H1 (cell line): ENCODE data around the gene APOC3. TPM values are rescaled to one million over a fixed set of nuclear protein-coding genes. Genes with fewer than 3 reads are reported as not detected.

Experiments used
- CTCF ChIA-PET: fragments of 300-600 bp; sonication (Branson Sonifier 250); formaldehyde crosslinking; loops from one replicate; lab custom pipeline; 2021; ENCODE audit not compliant: partially characterized antibody; lab: Charles Lee
- POLR2A ChIA-PET: fragments of 300-600 bp; sonication (Branson Sonifier 250); formaldehyde crosslinking; loops from one replicate; lab custom pipeline; 2021; ENCODE audit warnings: inconsistent platforms; ENCODE audit not compliant: partially characterized antibody; lab: Charles Lee
- DNase-seq, 2 experiments: peaks; one replicate each; pipeline versions ENCODE4 v3.0.0 to v3.0.0-alpha.2; 2010 to 2022; ENCODE audit warnings: low spot score in 2 of 2, low read depth in 1 of 2, mixed read lengths in 1 of 2
- FAIRE-seq: peaks from 2 replicates; lab custom pipeline; 2011; peaks lifted over from hg19 to GRCh38; lab: Jason Lieb, UNC
- H2AFZ ChIP-seq: 2 replicates; pipeline ENCODE4 v1.8.1; 2012; ENCODE audit warnings: low read length, inconsistent platforms
- H2AK5ac ChIP-seq: 2 replicates; pipeline ENCODE4 v1.6.1; 2013; ENCODE audit warnings: low read depth, low read length
- H2BK120ac ChIP-seq: replicated peaks from 2 replicates; pipeline ENCODE3; 2013; ENCODE audit warnings: low read depth, low read length, inconsistent platforms
- H2BK12ac ChIP-seq: 2 replicates; pipeline ENCODE4 v1.6.1; 2013; ENCODE audit warnings: low read depth, low read length
- H2BK15ac ChIP-seq: 2 replicates; pipeline ENCODE4 v1.6.1; 2013; ENCODE audit warnings: low read length
- H2BK20ac ChIP-seq: 2 replicates; pipeline ENCODE4 v1.6.1; 2013; ENCODE audit warnings: low read length
- H2BK5ac ChIP-seq: 2 replicates; pipeline ENCODE4 v1.6.1; 2013; ENCODE audit warnings: low read depth, low read length
- H3K14ac ChIP-seq: 2 replicates; pipeline ENCODE4 v1.6.1; 2013; ENCODE audit warnings: inconsistent platforms; ENCODE audit not compliant: insufficient read length
- H3K18ac ChIP-seq: 2 replicates; pipeline ENCODE4 v1.6.1; 2013; ENCODE audit warnings: low read length; ENCODE audit errors: extremely low read depth
- H3K23ac ChIP-seq: 2 replicates; pipeline ENCODE4 v1.6.1; 2013; ENCODE audit warnings: inconsistent platforms; ENCODE audit not compliant: insufficient read length
- H3K23me2 ChIP-seq: 2 replicates; pipeline ENCODE4 v1.6.1; 2013; ENCODE audit warnings: low read depth, low read length
- H3K27ac ChIP-seq: 2 replicates; pipeline ENCODE4 v1.6.1; 2011; ENCODE audit warnings: low read depth, low read length, inconsistent platforms
- H3K27me3 ChIP-seq, 4 experiments: replicated peaks in 1 of 4; 1 replicate in 1 of 4; 2 replicates in 3 of 4; pipeline versions ENCODE4 v1.6.1 to v1.8.1; 2011 to 2013; ENCODE audit warnings: low read length in 3 of 4, mild to moderate bottlenecking in 3 of 4, inconsistent platforms in 2 of 4, mixed read lengths in 2 of 4, moderate library complexity in 1 of 4; ENCODE audit not compliant: control insufficient read depth in 3 of 4, insufficient read depth in 3 of 4; ENCODE audit errors: extremely low read depth in 1 of 4
- H3K36me3 ChIP-seq, 4 experiments: 2 replicates each; pipeline versions ENCODE4 v1.6.1 to v1.8.1; 2011 to 2013; ENCODE audit warnings: mild to moderate bottlenecking in 4 of 4, low read length in 3 of 4, moderate library complexity in 2 of 4, control low read depth in 1 of 4, inconsistent platforms in 1 of 4; ENCODE audit not compliant: insufficient read depth in 4 of 4, control insufficient read depth in 2 of 4
- H3K4ac ChIP-seq: replicated peaks from 2 replicates; pipeline ENCODE3; 2013; ENCODE audit warnings: low read length, low read depth, mixed read lengths, inconsistent platforms; ENCODE audit not compliant: insufficient read length
- H3K4me1 ChIP-seq, 4 experiments: replicated peaks in 1 of 4; 1 replicate in 1 of 4; 2 replicates in 3 of 4; pipeline versions ENCODE4 v1.6.1 to v1.8.1; 2011 to 2013; ENCODE audit warnings: low read length in 3 of 4, inconsistent platforms in 2 of 4, mixed read lengths in 1 of 4; ENCODE audit not compliant: insufficient read depth in 4 of 4, control insufficient read depth in 3 of 4
- H3K4me2 ChIP-seq, 2 experiments: 2 replicates each; pipeline versions ENCODE4 v1.6.1 to v1.8.1; 2011 to 2013; ENCODE audit warnings: low read depth in 2 of 2, low read length in 2 of 2, control low read depth in 1 of 2, inconsistent platforms in 1 of 2, mild to moderate bottlenecking in 1 of 2; ENCODE audit not compliant: insufficient read depth in 1 of 2
- H3K4me3 ChIP-seq, 4 experiments: fragments of 200-600, 300-600 bp in 1 of 4; sonication (generic), shearing (Covaris generic), sonication (Bioruptor Twin) in 1 of 4; 2 replicates each; pipeline versions ENCODE4 v1.5.1 to v1.8.1; 2011 to 2016; ENCODE audit warnings: low read length in 4 of 4, low read depth in 3 of 4, control low read depth in 2 of 4, inconsistent platforms in 2 of 4, mild to moderate bottlenecking in 2 of 4, mixed read lengths in 1 of 4, moderate library complexity in 1 of 4; ENCODE audit not compliant: insufficient read depth in 2 of 4; ENCODE audit errors: extremely low read depth in 1 of 4
- H3K56ac ChIP-seq: replicated peaks from 2 replicates; pipeline ENCODE3; 2013; ENCODE audit warnings: low read depth, mild to moderate bottlenecking, mixed read lengths, low read length, inconsistent platforms; ENCODE audit not compliant: insufficient read length
- H3K79me1 ChIP-seq: 2 replicates; pipeline ENCODE4 v1.6.1; 2013; ENCODE audit warnings: low read depth, low read length, control low read depth
- H3K79me2 ChIP-seq, 2 experiments: 2 replicates each; pipeline versions ENCODE4 v1.6.1 to v1.8.1; 2012 to 2013; ENCODE audit warnings: low read length in 2 of 2, mild to moderate bottlenecking in 2 of 2, inconsistent platforms in 1 of 2; ENCODE audit not compliant: insufficient read depth in 2 of 2, control insufficient read depth in 1 of 2
- H3K9ac ChIP-seq, 4 experiments: replicated peaks in 1 of 4; 1 replicate in 1 of 4; 2 replicates in 3 of 4; pipeline versions ENCODE4 v1.6.1 to v1.8.1; 2011 to 2013; ENCODE audit warnings: low read depth in 3 of 4, low read length in 3 of 4, control low read depth in 2 of 4, mild to moderate bottlenecking in 2 of 4, moderate library complexity in 2 of 4, inconsistent platforms in 1 of 4; ENCODE audit errors: extremely low read depth in 1 of 4
- H3K9me3 ChIP-seq, 2 experiments: 2 replicates each; pipeline versions ENCODE4 v1.6.1 to v1.8.1; 2012 to 2013; ENCODE audit warnings: mild to moderate bottlenecking in 2 of 2, moderate library complexity in 2 of 2, control low read depth in 1 of 2, inconsistent platforms in 1 of 2, low read depth in 1 of 2, low read length in 1 of 2, mixed read lengths in 1 of 2; ENCODE audit not compliant: insufficient read depth in 2 of 2
- H4K20me1 ChIP-seq, 2 experiments: replicated peaks in 1 of 2; 2 replicates each; pipeline versions ENCODE3 to v1.8.1; 2011 to 2013; ENCODE audit warnings: inconsistent platforms in 2 of 2, low read length in 2 of 2, mild to moderate bottlenecking in 1 of 2; ENCODE audit not compliant: insufficient read depth in 2 of 2, control insufficient read depth in 1 of 2
- H4K5ac ChIP-seq: 2 replicates; pipeline ENCODE4 v1.6.1; 2013; ENCODE audit warnings: low read length, low read depth, mixed read lengths, inconsistent platforms; ENCODE audit not compliant: insufficient read length
- H4K8ac ChIP-seq: 2 replicates; pipeline ENCODE4 v1.8.0; 2013; ENCODE audit warnings: mild to moderate bottlenecking, moderate library complexity, low read length, inconsistent platforms; ENCODE audit not compliant: insufficient read depth; ENCODE audit errors: extremely low read depth
- H4K91ac ChIP-seq: replicated peaks from 2 replicates; pipeline ENCODE3; 2013; ENCODE audit warnings: low read length, mixed read lengths, inconsistent platforms; ENCODE audit not compliant: insufficient read length
- ASH2L ChIP-seq: fragments of 200-600, 300-600 bp; sonication (generic); IDR thresholded peaks from one replicate; pipeline ENCODE4 v1.7.1; 2017; ENCODE audit warnings: low read length
- CTCF ChIP-seq, 3 experiments: IDR thresholded peaks; 1 replicate in 2 of 3; 2 replicates in 1 of 3; pipeline versions ENCODE4 v1.5.1 to v1.6.1; 2011; ENCODE audit warnings: low read length in 3 of 3, mild to moderate bottlenecking in 3 of 3, inconsistent platforms in 2 of 3, low read depth in 1 of 3, moderate library complexity in 1 of 3; ENCODE audit not compliant: insufficient read depth in 1 of 3; ENCODE audit errors: control extremely low read depth in 1 of 3
- EZH2 ChIP-seq: fragments of 200-600 bp; sonication (generic); IDR thresholded peaks from 2 replicates; pipeline ENCODE4 v1.7.1; 2012; ENCODE audit warnings: low read depth, mild to moderate bottlenecking, moderate library complexity, low read length, inconsistent platforms; ENCODE audit not compliant: severe bottlenecking
- FOSL1 ChIP-seq: IDR thresholded peaks from 2 replicates; pipeline ENCODE4 v1.6.1; 2011; ENCODE audit warnings: mild to moderate bottlenecking, low read depth, low read length, moderate library complexity; ENCODE audit not compliant: insufficient read depth
- GABPA ChIP-seq: IDR thresholded peaks from 2 replicates; pipeline ENCODE4 v1.6.1; 2011; ENCODE audit warnings: mild to moderate bottlenecking, low read length, moderate library complexity, borderline replicate concordance; ENCODE audit not compliant: insufficient read depth
- GTF2F1 ChIP-seq: IDR thresholded peaks from 2 replicates; pipeline ENCODE4 v1.6.1; 2012; ENCODE audit warnings: low read depth, low read length, improper control_type of control experiment, borderline replicate concordance
- PHF8 ChIP-seq: fragments of 200-600 bp; sonication (generic); conservative IDR thresholded peaks from 2 replicates; pipeline ENCODE4 v1.7.1; 2012; ENCODE audit warnings: low read depth, mild to moderate bottlenecking, inconsistent platforms, low read length, moderate library complexity
- POLR2AphosphoS5 ChIP-seq: IDR thresholded peaks from 2 replicates; pipeline ENCODE4 v1.6.1; 2011; ENCODE audit warnings: low read depth, low read length
- POU5F1 ChIP-seq: IDR thresholded peaks from 2 replicates; pipeline ENCODE4 v1.6.1; 2011; ENCODE audit warnings: low read depth, mild to moderate bottlenecking, low read length, moderate library complexity
- SP1 ChIP-seq: IDR thresholded peaks from 2 replicates; pipeline ENCODE4 v1.6.1; 2011; ENCODE audit warnings: low read depth, low read length
- TBP ChIP-seq: IDR thresholded peaks from 2 replicates; pipeline ENCODE4 v1.6.1; 2011; ENCODE audit warnings: low read depth, low read length, improper control_type of control experiment
- TCF12 ChIP-seq: IDR thresholded peaks from 2 replicates; pipeline ENCODE4 v1.6.1; 2011; ENCODE audit warnings: low read depth, mild to moderate bottlenecking, low read length
- YY1 ChIP-seq: IDR thresholded peaks from 2 replicates; pipeline ENCODE4 v1.6.1; 2011; ENCODE audit warnings: low read depth, mild to moderate bottlenecking, low read length
- WGBS, 2 experiments: shearing (Covaris generic) in 1 of 2; methylation state at CpG; one replicate each; pipeline versions ENCODE4 v1.1.6 to v1.1.7; 2013 to 2015; ENCODE audit warnings: low lambda C conversion rate in 2 of 2, mixed read lengths in 2 of 2, inconsistent platforms in 1 of 2, low coverage in 1 of 2, missing lambda C conversion rate in 1 of 2; ENCODE audit not compliant: insufficient replicate concordance in 2 of 2, insufficient coverage in 1 of 2, insufficient read length in 1 of 2; ENCODE audit errors: extremely low coverage in 1 of 2, missing lambda C conversion rate in 1 of 2; 5-methylcytosine and 5-hydroxymethylcytosine counted together
- polyA plus RNA-seq, 7 experiments: library from polyadenylated mRNA; depleted of rRNA in 3 of 7; stranded (reverse) in 5 of 7; unstranded in 2 of 7; fragments of >200 nt in 5 of 7; fragments of 200-250 nt in 2 of 7; gene quantifications; 1 replicate in 5 of 7; 2 replicates in 1 of 7; 4 replicates in 1 of 7; pipeline versions ENCODE4 v1.2.1 to v1.2.3, GENCODE V29; 2011 to 2013; ENCODE audit warnings: missing spikeins in 2 of 7, mixed read lengths in 2 of 7
- total RNA-seq: library from RNA; stranded (reverse); fragmentation: NEBNext Ultra II Directional; extraction: Animal tissue kit (Norgen Biotek cat#: 25700); gene quantifications from 2 replicates; pipeline ENCODE4 v1.2.1, GENCODE V29; 2021

The APOC3 gene
- total and polyA plus RNA-seq, 2 of the 8 experiments (the other 6 are each of a cell fraction or from before 2014, with no cell fraction given): not detected

- no peak overlapping the region for H3K23ac ChIP-seq
- TF ChIP-seq CTCF (IDR thresholded peaks at IDR 0.05; ENCODE audit: control extremely low read depth in 1 of 3, insufficient read depth in 1 of 3, low read depth in 1 of 3, low read length in 3 of 3): no peak
- no peak for TF ChIP-seq TBP
- TF ChIP-seq GABPA: no peak
- no peak for TF ChIP-seq POLR2AphosphoS5
- TF ChIP-seq FOSL1: no peak
- no peak for TF ChIP-seq YY1
- TF ChIP-seq ASH2L: no peak
- no peak for TF ChIP-seq POU5F1
- TF ChIP-seq PHF8: no peak
- no peak for TF ChIP-seq GTF2F1
- TF ChIP-seq TCF12: no peak
- no peak for TF ChIP-seq EZH2
- no peak for TF ChIP-seq SP1
These were observed 31.9 kb upstream of the APOC3 start for GRCh38 chr11:116797816-116798215.

More at GRCh38 chr11:116797816-116798215, 31.9 kb upstream of the APOC3 start:
- no peaks in the 10 kb centered on the region for H4K20me1 ChIP-seq
- H2AFZ ChIP-seq: no peak overlapping the region
- DNase-seq: no peak
- CTCF ChIA-PET: interaction anchor here (0.7 kb wide), 1 partner anchor 428 kb away, joined by 3 read pairs; no protein-coding TSS in a partner anchor
- no peak overlapping the region for H3K4ac ChIP-seq
- no peak overlapping the region for H4K91ac ChIP-seq
- H3K9ac ChIP-seq: no peak overlapping the region
- H3K79me2 ChIP-seq: no peaks in the 10 kb centered on the region
- H2BK5ac ChIP-seq: no peak overlapping the region
- H2BK12ac ChIP-seq: no peak overlapping the region
- POLR2A ChIA-PET: no interaction called here
- H3K27ac ChIP-seq: no peak overlapping the region
- no peak overlapping the region for H3K18ac ChIP-seq
- no peaks in the 10 kb centered on the region for H3K27me3 ChIP-seq
- H3K4me1 ChIP-seq: peaks cover 0 to 5% (median 1%) of the 10 kb centered on the region in 4 experiments; a peak in 1 of 7 replicates
- no peaks in the 10 kb centered on the region for H3K79me1 ChIP-seq
- H4K5ac ChIP-seq: no peak overlapping the region
- no peak overlapping the region for H3K56ac ChIP-seq
- no peak overlapping the region for H3K4me2 ChIP-seq
- H3K9me3 ChIP-seq: no peaks in the 10 kb centered on the region
- no peak overlapping the region for H2BK15ac ChIP-seq
- H3K4me3 ChIP-seq: no peak overlapping the region
- no peak for FAIRE-seq
- H2BK20ac ChIP-seq: no peak overlapping the region
- H2AK5ac ChIP-seq: no peak overlapping the region
- no peak overlapping the region for H4K8ac ChIP-seq
- no peak overlapping the region for H2BK120ac ChIP-seq
- no peaks in the 10 kb centered on the region for H3K23me2 ChIP-seq
- H3K36me3 ChIP-seq: no peaks in the 10 kb centered on the region
- 91% methylated on average over 5 of the region's 5 CpGs; no CpG with 5 or more reads in 1 of the 2 experiments for WGBS, 2 experiments
- no peak overlapping the region for H3K14ac ChIP-seq
